Astrocyte of the spinal cord (primary cell): Measurements from ENCODE around the gene PXYLP1.

ENCODE experiments used
- DNase-seq: peaks from one replicate; pipeline ENCODE4 v3.0.0; 2011; ENCODE audit warnings: low read depth, low spot score
- H3K4me3 ChIP-seq: 2 replicates; pipeline ENCODE4 v1.5.1; 2011; ENCODE audit warnings: low read depth, mild to moderate bottlenecking, low read length, moderate library complexity
- CTCF ChIP-seq: IDR thresholded peaks from 2 replicates; pipeline ENCODE4 v1.5.1; 2012; ENCODE audit warnings: low read depth, mild to moderate bottlenecking, low read length, inconsistent platforms
- in situ Hi-C: cut with HindIII; loops from 2 replicates; pipeline ENCODE4 v1.10.0; 2017; ENCODE audit warnings: low sequenced_read_pairs

Gene PXYLP1, protein sequence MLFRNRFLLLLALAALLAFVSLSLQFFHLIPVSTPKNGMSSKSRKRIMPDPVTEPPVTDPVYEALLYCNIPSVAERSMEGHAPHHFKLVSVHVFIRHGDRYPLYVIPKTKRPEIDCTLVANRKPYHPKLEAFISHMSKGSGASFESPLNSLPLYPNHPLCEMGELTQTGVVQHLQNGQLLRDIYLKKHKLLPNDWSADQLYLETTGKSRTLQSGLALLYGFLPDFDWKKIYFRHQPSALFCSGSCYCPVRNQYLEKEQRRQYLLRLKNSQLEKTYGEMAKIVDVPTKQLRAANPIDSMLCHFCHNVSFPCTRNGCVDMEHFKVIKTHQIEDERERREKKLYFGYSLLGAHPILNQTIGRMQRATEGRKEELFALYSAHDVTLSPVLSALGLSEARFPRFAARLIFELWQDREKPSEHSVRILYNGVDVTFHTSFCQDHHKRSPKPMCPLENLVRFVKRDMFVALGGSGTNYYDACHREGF

GRCh38 chr3:141231101-141231951 lies at the start of gene PXYLP1:
TSS of gene PXYLP1 (plus strand) at chr3:141231825. CDS start at chr3:141260176, 28,351 bp downstream.
- peak within 1 kb of the TSS; percentile 73 for H3K4me3 ChIP-seq
- in situ Hi-C loops: no loop called here
- peak; percentile 91 for DNase-seq
- TF ChIP-seq CTCF: peak; percentile 46

DNA sequence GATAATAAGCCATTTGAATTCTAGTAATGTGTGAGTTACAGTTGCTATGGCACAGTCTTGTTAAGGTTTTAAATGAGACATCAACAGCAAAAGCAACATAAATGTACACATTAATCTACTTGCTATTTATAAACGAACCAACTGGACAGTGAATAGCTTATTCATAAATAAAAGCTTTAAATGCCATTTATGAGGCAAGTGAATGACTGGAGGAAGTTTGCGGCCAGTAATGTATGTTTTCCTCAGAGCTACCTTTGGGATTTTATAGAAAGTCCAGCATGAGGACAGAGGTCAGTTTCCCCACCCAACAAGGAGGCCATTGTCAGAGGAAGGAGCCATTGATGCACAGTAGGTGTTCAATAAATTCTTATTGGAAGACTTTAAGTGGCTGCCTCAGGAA lies 48.0 kb upstream of the PXYLP1 start:
- no peak overlapping the region for H3K4me3 ChIP-seq
- TF ChIP-seq CTCF: no peak
- in situ Hi-C loops: no loop called here
- no peak for DNase-seq

GRCh38 chr3:141184430-141184829 lies 47.2 kb upstream of the PXYLP1 start:
- no peak for TF ChIP-seq CTCF
- H3K4me3 ChIP-seq: no peak overlapping the region
- DNase-seq: no peak
- in situ Hi-C loops: no loop called here

DNA sequence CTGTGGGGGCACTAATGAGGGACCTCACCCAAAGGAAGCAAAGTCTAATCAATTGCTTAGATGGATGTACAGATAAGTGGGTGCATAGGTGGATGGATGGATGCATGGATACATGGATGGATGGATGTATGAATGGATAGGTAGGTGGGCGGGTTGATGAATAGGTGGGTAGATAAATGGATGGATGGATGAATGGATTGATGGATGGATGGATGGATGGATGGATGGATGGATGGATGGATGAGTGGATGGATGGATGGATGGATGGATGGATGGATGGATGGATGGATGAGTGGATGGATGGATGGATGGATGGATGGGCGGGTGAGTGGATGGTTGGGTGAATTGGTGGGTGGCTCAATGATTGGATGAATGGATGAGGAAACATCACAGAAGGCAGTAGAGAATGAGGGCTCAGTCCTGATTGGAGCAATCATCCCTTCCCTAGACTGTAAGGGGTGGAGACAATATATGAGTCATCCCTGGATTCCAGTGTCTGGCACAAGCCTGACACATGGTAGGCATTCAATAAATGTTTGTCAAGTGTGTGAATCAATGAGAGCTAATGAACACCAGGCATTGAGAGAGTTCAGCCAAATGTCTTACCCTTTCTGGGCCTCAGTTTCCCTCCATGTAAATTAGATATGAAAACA lies 40.4 kb upstream of the PXYLP1 start:
- peak; percentile 1 for DNase-seq
- no peak for TF ChIP-seq CTCF
- in situ Hi-C loops: no loop called here
- H3K4me3 ChIP-seq: no peak overlapping the region

DNA sequence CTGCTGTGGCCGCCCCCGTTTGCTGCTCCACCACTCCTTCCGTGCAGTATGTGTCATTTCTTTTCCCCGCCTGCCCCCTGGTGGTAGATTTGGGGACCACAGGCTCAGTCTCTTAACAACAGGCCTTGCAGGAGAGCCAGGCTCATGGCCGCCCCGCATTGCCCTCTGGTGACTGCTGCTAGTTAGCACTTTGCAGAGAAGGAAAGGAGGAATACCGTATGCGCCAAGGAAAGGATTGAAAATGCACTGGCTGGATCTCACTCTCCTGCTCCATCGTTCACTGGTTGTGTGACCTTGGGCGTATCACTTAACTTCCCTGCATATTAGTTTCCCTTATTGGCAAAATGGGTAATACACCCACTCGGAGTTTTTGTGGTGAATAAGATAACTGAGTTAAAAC lies 39.3 kb upstream of the PXYLP1 start:
- in situ Hi-C loops: no loop called here
- TF ChIP-seq CTCF: peak; percentile 98
- H3K4me3 ChIP-seq: no peak overlapping the region

DNA sequence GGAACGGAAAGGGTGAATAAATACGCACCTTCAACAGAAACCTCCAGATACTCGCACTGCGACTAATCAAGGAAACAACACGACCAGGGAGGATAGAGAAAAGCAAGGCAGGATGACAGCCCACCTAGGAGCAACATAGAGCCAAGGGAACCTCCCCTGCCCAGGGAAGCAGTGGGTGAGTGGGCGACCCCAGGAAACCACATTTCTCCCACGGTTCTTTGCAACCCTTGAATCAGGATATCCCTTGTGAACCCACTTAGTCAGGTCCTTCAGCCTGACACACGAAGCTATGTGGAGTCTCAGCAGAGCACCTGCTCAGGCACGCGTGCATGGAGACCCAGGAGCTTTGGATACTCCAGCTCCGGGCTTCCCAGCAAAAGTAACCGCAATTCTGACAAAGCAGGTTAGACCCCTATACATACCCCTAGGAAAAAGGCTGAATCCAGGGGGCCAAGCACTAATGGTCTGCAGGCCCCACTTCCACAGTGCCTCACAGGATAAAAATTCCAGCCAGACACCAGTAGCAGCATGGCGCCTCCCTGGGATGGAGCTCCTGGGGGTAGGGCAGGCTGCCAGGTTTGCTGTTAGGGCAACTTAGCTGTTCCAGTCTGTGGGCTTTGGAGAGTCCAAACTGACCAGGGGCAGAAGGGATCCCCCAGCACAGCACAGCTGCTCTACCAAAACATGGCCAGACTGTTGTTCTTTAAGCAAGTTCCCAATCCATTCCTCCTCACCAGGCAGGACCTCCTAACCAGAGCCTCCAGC lies 38.4 kb upstream of the PXYLP1 start:
- no peak overlapping the region for H3K4me3 ChIP-seq
- in situ Hi-C loops: no loop called here
- no peak for TF ChIP-seq CTCF
- no peak for DNase-seq

More for the DNA sequence above, 39.3 kb upstream of the PXYLP1 start:
- DNase-seq: peak; percentile 93
